Erythroblast (primary cell): ENCODE measurements around the gene EPHA4.

ENCODE experiments used
- GATA1 ChIP-seq: IDR thresholded peaks from 2 replicates; pipeline ENCODE4 v1.6.1; 2011; ENCODE audit warnings: low read depth, mild to moderate bottlenecking, control low read depth, low read length, moderate library complexity
- POLR2A ChIP-seq: IDR thresholded peaks from 2 replicates; pipeline ENCODE4 v1.6.1; 2011; ENCODE audit warnings: mild to moderate bottlenecking, low read length

DNA sequence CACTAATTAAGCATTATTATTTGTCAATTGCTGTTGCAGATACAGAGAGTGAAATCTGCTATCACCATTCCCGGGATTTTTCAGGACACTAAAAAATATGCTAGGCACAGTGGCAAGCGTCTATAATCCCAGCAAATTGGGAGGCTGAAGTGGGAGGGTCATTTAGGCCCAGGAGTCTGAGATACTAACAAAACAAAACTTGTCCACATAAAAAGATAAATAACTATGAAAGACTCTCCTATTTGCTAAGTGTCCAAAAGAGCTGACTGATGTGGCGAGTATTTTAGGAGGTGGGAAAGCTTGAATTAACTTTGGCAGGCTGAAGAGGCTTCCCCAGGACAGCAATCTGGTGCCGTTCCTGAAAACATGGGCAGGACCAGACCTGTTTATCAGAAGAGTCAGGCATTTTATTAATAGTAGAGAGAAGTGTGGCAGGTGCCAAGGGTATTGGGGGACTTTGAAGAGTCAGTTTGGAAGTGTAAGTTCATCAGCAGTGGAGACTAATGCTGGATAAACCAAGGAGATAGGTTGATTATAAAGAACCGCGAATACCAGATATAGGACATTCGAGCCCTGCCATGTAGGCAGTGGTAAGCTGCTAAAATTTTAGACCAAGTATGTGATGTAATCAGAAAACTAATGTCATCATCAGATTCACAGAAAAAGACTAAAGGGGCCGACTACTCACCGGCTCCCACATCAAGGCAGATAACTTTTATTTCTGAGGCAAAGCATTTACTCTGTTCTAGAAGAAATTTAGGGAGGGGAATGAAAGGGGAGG lies 201.8 kb downstream of the EPHA4 start:
- TF ChIP-seq POLR2A (no peak), GATA1 (no peak)
